Upper lobe of left lung (tissue), 4 donors: Measurements from ENCODE around the gene KRTAP5-2.

Source experiments
- CTCF ChIP-seq, 6 experiments: fragments of 450-650 bp in 4 of 6; fragments of 200-600 bp in 2 of 6; sonication (generic) in 2 of 6; IDR thresholded peaks; one replicate each; pipeline ENCODE4 v1.5.1; 2016 to 2019; ENCODE audit warnings: antibody characterized with exemption in 6 of 6
- POLR2A ChIP-seq, 4 donors: fragments of 450-650 bp; IDR thresholded peaks; one replicate each; pipeline ENCODE4 v1.5.1; 2016 to 2017; ENCODE audit warnings: antibody characterized with exemption in 4 of 4, mild to moderate bottlenecking in 2 of 4

DNA sequence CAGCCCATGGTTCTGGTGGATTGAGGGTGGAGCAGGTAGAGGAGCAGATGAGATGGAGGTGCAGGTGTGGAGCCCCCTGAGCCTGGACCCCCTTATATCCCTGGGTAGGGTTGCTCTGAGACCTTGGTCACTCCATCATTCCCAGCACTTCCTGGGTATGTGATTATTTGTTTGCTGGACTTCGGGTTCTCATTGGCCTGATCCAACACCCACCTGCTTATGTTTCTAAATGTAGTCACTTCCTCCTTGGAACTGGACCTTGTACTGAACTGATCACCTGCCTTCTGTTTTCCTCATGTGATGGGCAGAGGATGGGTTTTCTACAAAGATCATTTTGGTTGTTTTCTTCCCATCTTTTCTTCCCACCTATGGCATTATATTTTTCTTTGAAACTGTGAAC lies 24.0 kb upstream of the KRTAP5-2 start, which contains the start of gene KRTAP5-4:
- no peak for TF ChIP-seq POLR2A (IDR thresholded peaks at IDR 0.05)
- no peak for TF ChIP-seq CTCF (IDR thresholded peaks at IDR 0.05)
